Hematopoietic multipotent progenitor cell treated with erythropoietin and hydrocortisone succinate and interleukin-3 and kit ligand, for 15 days (in vitro differentiated cells): ENCODE measurements around the gene PACSIN3.
A peak's percentile ranks its signal among the peaks of the same experiment; 100 is the strongest.

ENCODE experiments used
- DNase-seq: peaks from one replicate; pipeline ENCODE4 v3.0.0-alpha.2; 2015; ENCODE audit warnings: low spot score

The PACSIN3 gene

GRCh38 chr11:47175746-47176327, 10.4 kb downstream of the PACSIN3 start:
- DNase-seq: no peak

GRCh38 chr11:47172740-47173336, 13.4 kb downstream of the PACSIN3 start:
- DNase-seq: no peak

GRCh38 chr11:47171856-47172255, 14.4 kb downstream of the PACSIN3 start:
- DNase-seq: no peak

GRCh38 chr11:47171061-47171838, 15.0 kb downstream of the PACSIN3 start:
- DNase-seq: no peak

GRCh38 chr11:47166368-47166767, 19.9 kb downstream of the PACSIN3 start:
- DNase-seq: no peak

- no peak for DNase-seq
These were observed 20.9 kb downstream of the PACSIN3 start for GRCh38 chr11:47165253-47165840.

GRCh38 chr11:47164321-47164720, 21.9 kb downstream of the PACSIN3 start:
- no peak for DNase-seq

GRCh38 chr11:47163898-47164297, 22.3 kb downstream of the PACSIN3 start:
- DNase-seq: no peak

- no peak for DNase-seq
These were observed 23.0 kb downstream of the PACSIN3 start for GRCh38 chr11:47163193-47163592.

GRCh38 chr11:47162426-47162825, 23.8 kb downstream of the PACSIN3 start:
- DNase-seq: no peak

GRCh38 chr11:47161890-47162289, 24.3 kb downstream of the PACSIN3 start:
- no peak for DNase-seq

- peak; percentile 70 for DNase-seq
These were observed 24.9 kb downstream of the PACSIN3 start for GRCh38 chr11:47161134-47161854.

- DNase-seq: no peak
These were observed 25.5 kb downstream of the PACSIN3 start for GRCh38 chr11:47160753-47161133.

- no peak for DNase-seq
These were observed 28.0 kb downstream of the PACSIN3 start for GRCh38 chr11:47158242-47158641.

- no peak for DNase-seq
These were observed 28.4 kb downstream of the PACSIN3 start for GRCh38 chr11:47157805-47158204.

- no peak for DNase-seq
These were observed 29.3 kb downstream of the PACSIN3 start for GRCh38 chr11:47156951-47157350.

GRCh38 chr11:47156333-47156732, 29.9 kb downstream of the PACSIN3 start:
- DNase-seq: no peak

- no peak for DNase-seq
These were observed 30.4 kb downstream of the PACSIN3 start for GRCh38 chr11:47155879-47156278.

GRCh38 chr11:47154616-47155570, 31.3 kb downstream of the PACSIN3 start:
- DNase-seq: no peak

- peak; percentile 63 for DNase-seq
These were observed 33.0 kb downstream of the PACSIN3 start for GRCh38 chr11:47152953-47153950.
